Fibroblast of lung (primary cell): ENCODE measurements around the gene PWWP2B. TPM values are rescaled to one million over a fixed set of nuclear protein-coding genes. Genes with fewer than 3 reads are reported as not detected.

ENCODE experiments used
- DNase-seq, 2 donors: peaks; one replicate each; pipeline versions ENCODE4 v3.0.0 to v3.0.0-alpha.2; 2010; ENCODE audit warnings: low read depth in 2 of 2
- H2AFZ ChIP-seq: 2 replicates; pipeline ENCODE4 v1.5.1; 2012; ENCODE audit warnings: low read length, control low read depth, inconsistent platforms
- H3K27ac ChIP-seq: 2 replicates; pipeline ENCODE4 v1.5.1; 2011; ENCODE audit warnings: low read length, control low read depth; ENCODE audit not compliant: insufficient read depth
- H3K27me3 ChIP-seq: 2 replicates; pipeline ENCODE4 v1.5.1; 2011; ENCODE audit warnings: mild to moderate bottlenecking, low read length; ENCODE audit not compliant: control insufficient read depth, insufficient read depth
- H3K36me3 ChIP-seq: 2 replicates; pipeline ENCODE4 v1.5.1; 2011; ENCODE audit warnings: low read length; ENCODE audit not compliant: control insufficient read depth, insufficient read depth
- H3K4me1 ChIP-seq: 2 replicates; pipeline ENCODE4 v1.5.1; 2011; ENCODE audit warnings: low read length; ENCODE audit not compliant: control insufficient read depth, insufficient read depth; ENCODE audit errors: extremely low read depth
- H3K4me2 ChIP-seq: 2 replicates; pipeline ENCODE4 v1.5.1; 2011; ENCODE audit warnings: low read length, control low read depth; ENCODE audit not compliant: insufficient read depth; ENCODE audit errors: extremely low read depth
- H3K4me3 ChIP-seq, 4 experiments: fragments of 200-600 bp in 1 of 4; sonication (generic) in 1 of 4; replicated peaks in 1 of 4; 2 replicates each; pipeline ENCODE4 v1.5.1; 2011 to 2016; ENCODE audit warnings: low read length in 4 of 4, low read depth in 3 of 4, mild to moderate bottlenecking in 3 of 4, control low read depth in 2 of 4, inconsistent platforms in 1 of 4, mixed read lengths in 1 of 4; ENCODE audit not compliant: insufficient read depth in 1 of 4; ENCODE audit errors: control extremely low read depth in 1 of 4
- H3K79me2 ChIP-seq: 2 replicates; pipeline ENCODE4 v1.5.1; 2012; ENCODE audit warnings: mild to moderate bottlenecking, low read length, inconsistent platforms; ENCODE audit not compliant: control insufficient read depth, insufficient read depth
- H3K9ac ChIP-seq: 2 replicates; pipeline ENCODE4 v1.5.1; 2011; ENCODE audit warnings: mild to moderate bottlenecking, low read length, control low read depth; ENCODE audit not compliant: insufficient read depth
- H3K9me3 ChIP-seq: 2 replicates; pipeline ENCODE4 v1.5.1; 2012; ENCODE audit warnings: low read depth, low read length; ENCODE audit not compliant: control insufficient read depth, insufficient read depth
- H4K20me1 ChIP-seq: 2 replicates; pipeline ENCODE4 v1.5.1; 2011; ENCODE audit warnings: low read length; ENCODE audit not compliant: control insufficient read depth, insufficient read depth; ENCODE audit errors: extremely low read depth
- CTCF ChIP-seq, 2 donors: IDR thresholded peaks in 1 of 2; conservative IDR thresholded peaks in 1 of 2; 1 replicate in 1 of 2; 2 replicates in 1 of 2; pipeline ENCODE4 v1.5.1; 2011 to 2012; ENCODE audit warnings: low read length in 2 of 2, control low read depth in 1 of 2, inconsistent platforms in 1 of 2, low read depth in 1 of 2, mild to moderate bottlenecking in 1 of 2
- EZH2 ChIP-seq: IDR thresholded peaks from 2 replicates; pipeline ENCODE4 v1.5.1; 2012; ENCODE audit warnings: low read length, control low read depth, mild to moderate bottlenecking; ENCODE audit errors: missing control alignments
- polyA plus RNA-seq, 2 donors: library from polyadenylated mRNA; depleted of rRNA in 1 of 2; stranded (reverse) in 1 of 2; unstranded in 1 of 2; fragments of >200 nt; gene quantifications; 2 replicates each; pipeline ENCODE4 v1.2.1, GENCODE V29; 2011 to 2012; ENCODE audit warnings: missing spikeins in 1 of 2
- total RNA-seq: library from RNA; depleted of rRNA; stranded (reverse); fragments of >200 nt; gene quantifications from 2 replicates; pipeline ENCODE4 v1.2.1, GENCODE V29; 2014

Gene PWWP2B
- total and polyA plus RNA-seq, 2 donors (not counting 1 experiment from before 2014, with no cell fraction given), result 1.5 to 15.9 TPM

DNA sequence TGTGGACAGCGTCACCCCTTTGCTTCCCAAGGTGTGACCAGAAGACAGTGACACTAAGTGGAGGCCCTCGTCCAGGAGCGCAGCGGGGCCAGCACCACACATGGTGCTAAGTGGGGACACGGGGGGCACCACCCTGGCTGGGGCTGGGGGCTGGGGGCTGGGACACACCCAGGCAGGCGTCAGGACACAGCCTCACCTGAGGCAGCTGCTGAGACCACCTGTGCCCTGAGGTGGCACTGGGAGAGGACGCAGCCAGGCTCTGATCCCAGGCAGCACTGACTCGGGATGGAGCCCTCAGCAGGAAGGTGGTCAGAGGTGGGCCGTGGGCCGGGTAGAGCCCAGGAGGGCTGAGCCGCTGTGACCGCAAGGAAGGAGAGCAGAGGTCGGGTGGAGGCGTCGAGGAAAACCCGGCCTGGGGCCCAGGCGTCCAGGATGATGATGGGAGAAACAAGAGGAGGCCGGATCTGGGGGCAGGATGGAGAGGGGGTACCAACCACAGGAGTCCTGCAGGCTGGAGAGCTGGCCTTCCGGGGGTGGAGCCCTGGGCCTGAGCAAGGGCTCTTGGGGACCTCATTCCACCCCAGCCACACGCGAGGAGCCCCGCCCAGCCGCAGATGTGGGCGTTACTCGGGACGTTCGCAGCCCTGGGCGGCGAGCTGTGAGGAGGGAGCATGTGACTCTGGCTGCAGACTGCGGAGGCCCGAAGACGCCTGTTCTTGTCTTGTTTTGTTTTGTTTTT is 42.5 kb upstream of the PWWP2B start:
- H2AFZ ChIP-seq, result no peak overlapping the region
- no peaks in the 10 kb centered on the region for H3K36me3 ChIP-seq
- no peaks in the 10 kb centered on the region for H3K27me3 ChIP-seq
- H3K4me3 ChIP-seq, result no peak overlapping the region
- H3K27ac ChIP-seq, result no peak overlapping the region
- H3K9me3 ChIP-seq, result no peaks in the 10 kb centered on the region
- TF ChIP-seq CTCF (conservative IDR thresholded peaks at IDR 0.05 in 1 of 2, IDR thresholded peaks at IDR 0.05 in 1 of 2; ENCODE audit: low read depth in 1 of 2, low read length in 2 of 2) (no peak), EZH2 (no peak)
- no peak overlapping the region for H3K9ac ChIP-seq
- no peaks in the 10 kb centered on the region for H3K79me2 ChIP-seq
- no peaks in the 10 kb centered on the region for H3K4me1 ChIP-seq
- no peaks in the 10 kb centered on the region for H4K20me1 ChIP-seq
- no peak overlapping the region for H3K4me2 ChIP-seq
- no peak for DNase-seq

GRCh38 chr10:132355297-132355696 is 41.7 kb upstream of the PWWP2B start:
- TF ChIP-seq EZH2 (no peak), CTCF (conservative IDR thresholded peaks at IDR 0.05 in 1 of 2, IDR thresholded peaks at IDR 0.05 in 1 of 2; ENCODE audit: low read depth in 1 of 2, low read length in 2 of 2) (no peak)
- H3K79me2 ChIP-seq, result no peaks in the 10 kb centered on the region
- DNase-seq, result no peak
- no peak overlapping the region for H2AFZ ChIP-seq
- H4K20me1 ChIP-seq, result no peaks in the 10 kb centered on the region
- no peaks in the 10 kb centered on the region for H3K36me3 ChIP-seq
- no peak overlapping the region for H3K9ac ChIP-seq
- no peak overlapping the region for H3K4me3 ChIP-seq
- H3K27ac ChIP-seq, result no peak overlapping the region
- no peaks in the 10 kb centered on the region for H3K9me3 ChIP-seq
- H3K4me2 ChIP-seq, result no peak overlapping the region
- H3K27me3 ChIP-seq, result no peaks in the 10 kb centered on the region
- no peaks in the 10 kb centered on the region for H3K4me1 ChIP-seq

DNA sequence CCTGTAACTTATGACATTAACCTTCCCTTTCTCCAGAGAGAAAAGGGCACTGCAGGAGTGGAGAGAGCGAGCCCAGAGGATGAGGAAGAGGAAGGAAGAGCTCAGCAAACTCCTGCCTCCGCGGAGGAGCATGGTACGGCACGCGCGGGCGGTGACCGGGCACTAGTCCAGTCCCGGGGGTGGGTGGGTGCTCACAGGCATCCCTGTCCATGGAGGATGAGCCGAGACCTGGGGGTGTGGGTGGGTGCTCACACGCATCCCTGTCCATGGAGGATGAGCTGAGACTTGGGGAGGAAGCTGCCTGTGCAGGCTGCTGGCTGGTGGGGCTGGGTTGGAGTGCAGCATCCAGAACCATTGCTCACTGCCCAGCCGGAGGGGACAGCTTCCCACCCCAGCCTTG is 41.2 kb upstream of the PWWP2B start:
- H3K27ac ChIP-seq, result no peak overlapping the region
- H2AFZ ChIP-seq, result no peak overlapping the region
- H3K27me3 ChIP-seq, result no peaks in the 10 kb centered on the region
- DNase-seq, result no peak
- no peak overlapping the region for H3K9ac ChIP-seq
- TF ChIP-seq EZH2 (no peak), CTCF (conservative IDR thresholded peaks at IDR 0.05 in 1 of 2, IDR thresholded peaks at IDR 0.05 in 1 of 2; ENCODE audit: low read depth in 1 of 2, low read length in 2 of 2) (no peak)
- H3K4me2 ChIP-seq, result no peak overlapping the region
- no peak overlapping the region for H3K4me3 ChIP-seq
- no peaks in the 10 kb centered on the region for H3K4me1 ChIP-seq
- no peaks in the 10 kb centered on the region for H4K20me1 ChIP-seq
- H3K36me3 ChIP-seq, result no peaks in the 10 kb centered on the region
- no peaks in the 10 kb centered on the region for H3K79me2 ChIP-seq
- H3K9me3 ChIP-seq, result no peaks in the 10 kb centered on the region
